CD14-positive monocyte (primary cell): ENCODE data around the gene PRRG4. TPM values are rescaled to one million over a fixed set of nuclear protein-coding genes. Genes with fewer than 3 reads are reported as not detected.

Experiments
- DNase-seq, 3 donors: peaks; one replicate each; pipeline ENCODE4 v3.0.0-alpha.2; 2011 to 2022
- H2AFZ ChIP-seq: 2 replicates; pipeline ENCODE4 v1.6.0; 2012; ENCODE audit warnings: mild to moderate bottlenecking, low read depth, low read length, inconsistent platforms; ENCODE audit not compliant: insufficient read depth, poor library complexity, severe bottlenecking
- H3K27ac ChIP-seq, 2 donors: 1 replicate in 1 of 2; 2 replicates in 1 of 2; pipeline ENCODE4 v1.5.1; 2012 to 2013; ENCODE audit warnings: low read length in 2 of 2, control low read depth in 1 of 2, inconsistent platforms in 1 of 2, low read depth in 1 of 2, mild to moderate bottlenecking in 1 of 2
- H3K27me3 ChIP-seq, 2 donors: one replicate each; pipeline versions ENCODE4 v1.6.0 to v1.6.1; 2011 to 2013; ENCODE audit warnings: low read length in 2 of 2; ENCODE audit not compliant: control insufficient read depth in 2 of 2, insufficient read depth in 2 of 2
- H3K36me3 ChIP-seq, 2 donors: replicated peaks in 1 of 2; 1 replicate in 1 of 2; 2 replicates in 1 of 2; pipeline versions ENCODE4 v1.5.1 to v1.6.1; 2012 to 2013; ENCODE audit warnings: low read length in 2 of 2, control low read depth in 1 of 2, inconsistent platforms in 1 of 2, mild to moderate bottlenecking in 1 of 2; ENCODE audit not compliant: insufficient read depth in 2 of 2, control insufficient read depth in 1 of 2
- H3K4me1 ChIP-seq, 2 donors: 1 replicate in 1 of 2; 2 replicates in 1 of 2; pipeline versions ENCODE4 v1.5.1 to v1.6.1; 2012 to 2013; ENCODE audit warnings: low read length in 2 of 2, control low read depth in 1 of 2, inconsistent platforms in 1 of 2, mild to moderate bottlenecking in 1 of 2, moderate library complexity in 1 of 2; ENCODE audit not compliant: insufficient read depth in 2 of 2, control insufficient read depth in 1 of 2
- H3K4me2 ChIP-seq: replicated peaks from 2 replicates; pipeline ENCODE3; 2012; ENCODE audit warnings: low read length, moderate library complexity, mild to moderate bottlenecking; ENCODE audit not compliant: poor library complexity, severe bottlenecking; ENCODE audit errors: extremely low read depth
- H3K4me3 ChIP-seq, 3 experiments: fragments of 200-600 bp in 1 of 3; sonication (generic) in 1 of 3; replicated peaks in 1 of 3; 1 replicate in 2 of 3; 2 replicates in 1 of 3; pipeline ENCODE4 v1.5.1; 2011 to 2013; ENCODE audit warnings: low read length in 3 of 3, mild to moderate bottlenecking in 3 of 3, control low read depth in 2 of 3, low read depth in 2 of 3, inconsistent platforms in 1 of 3, moderate library complexity in 1 of 3
- H3K79me2 ChIP-seq: 2 replicates; pipeline ENCODE4 v1.6.0; 2012; ENCODE audit warnings: mild to moderate bottlenecking, control low read depth, inconsistent platforms, low read length, moderate library complexity; ENCODE audit not compliant: insufficient read depth
- H3K9ac ChIP-seq: 2 replicates; pipeline ENCODE4 v1.6.0; 2017; ENCODE audit warnings: low read length, mild to moderate bottlenecking; ENCODE audit not compliant: insufficient read depth, poor library complexity, severe bottlenecking
- H3K9me3 ChIP-seq, 2 donors: replicated peaks in 1 of 2; 1 replicate in 1 of 2; 2 replicates in 1 of 2; pipeline versions ENCODE4 v1.5.1 to v1.6.1; 2012 to 2013; ENCODE audit warnings: low read length in 2 of 2, control low read depth in 1 of 2; ENCODE audit not compliant: control insufficient read depth in 1 of 2, insufficient read depth in 1 of 2
- H4K20me1 ChIP-seq: 2 replicates; pipeline ENCODE4 v1.6.0; 2012; ENCODE audit warnings: mild to moderate bottlenecking, low read length, control low read depth, moderate library complexity; ENCODE audit not compliant: insufficient read depth
- H3K27ac Mint-ChIP-seq, 7 donors: one replicate each; pipeline ENCODE4 v1.8.0; 2020; ENCODE audit warnings: mild to moderate bottlenecking in 7 of 7, mixed read lengths in 7 of 7, moderate library complexity in 6 of 7, inconsistent platforms in 2 of 7
- H3K27me3 Mint-ChIP-seq, 3 donors: one replicate each; pipeline ENCODE4 v1.8.0; 2021 to 2022; ENCODE audit warnings: low read depth in 3 of 3, mild to moderate bottlenecking in 3 of 3, mixed read lengths in 3 of 3, moderate library complexity in 3 of 3, inconsistent platforms in 1 of 3
- H3K36me3 Mint-ChIP-seq, 2 donors: one replicate each; pipeline ENCODE4 v1.8.0; 2020; ENCODE audit warnings: mixed read lengths in 2 of 2, inconsistent platforms in 1 of 2, mild to moderate bottlenecking in 1 of 2
- H3K4me1 Mint-ChIP-seq: one replicate; pipeline ENCODE4 v1.8.0; 2020; ENCODE audit warnings: mild to moderate bottlenecking, mixed read lengths
- H3K4me3 Mint-ChIP-seq, 2 donors: one replicate each; pipeline ENCODE4 v1.8.0; 2020; ENCODE audit warnings: mild to moderate bottlenecking in 2 of 2, mixed read lengths in 2 of 2, moderate library complexity in 1 of 2
- H3K9me3 Mint-ChIP-seq, 7 donors: one replicate each; pipeline ENCODE4 v1.8.0; 2020 to 2022; ENCODE audit warnings: mixed read lengths in 7 of 7, mild to moderate bottlenecking in 6 of 7, moderate library complexity in 6 of 7, inconsistent platforms in 2 of 7
- CTCF ChIP-seq: fragments of 200-600 bp; IDR thresholded peaks from one replicate; pipeline ENCODE4 v1.8.0; 2022; ENCODE audit warnings: antibody characterized with exemption, mild to moderate bottlenecking
- intact Hi-C, 2 donors: fragments of 100-400 bp; cut with micrococcal nuclease; formaldehyde crosslinking; loops; one replicate each; pipeline versions ENCODE4 v1.15.0 to v1.15.1; 2023
- polyA plus RNA-seq, 3 donors: library from polyadenylated mRNA; depleted of rRNA in 1 of 3; unstranded in 2 of 3; stranded (reverse) in 1 of 3; fragments of 300-500 nt in 2 of 3; fragments of >200 nt in 1 of 3; fragmentation: Illumina TruSeq in 2 of 3; gene quantifications; 1 replicate in 2 of 3; 2 replicates in 1 of 3; pipeline ENCODE4 v1.2.3, GENCODE V29; 2012 to 2021

PRRG4 gene
- polyA plus RNA-seq, 3 donors: 3.5 to 9.9 (median 8.7) TPM

GRCh38 chr11:32820497-32820896 lies 9.2 kb upstream of the PRRG4 start:
- DNase-seq: no peak
- Mint-ChIP-seq H3K4me3 (no peak overlapping the region), H3K27ac (no peak overlapping the region), H3K4me1 (peaks cover 37% of the 10 kb centered on the region), H3K9me3 (peaks cover 0 to 3% (median 0%) of the 10 kb centered on the region in 7 donors), H3K36me3 (peaks cover 0 to 3% of the 10 kb centered on the region in 2 donors), H3K27me3 (peaks cover 0 to 2% (median 1%) of the 10 kb centered on the region in 3 donors)
- H3K4me1 ChIP-seq: peaks cover 22 to 55% of the 10 kb centered on the region in 2 donors
- intact Hi-C loops: no loop called here
- no peak for TF ChIP-seq CTCF
- H4K20me1 ChIP-seq: no peaks in the 10 kb centered on the region
- H3K9me3 ChIP-seq: no peaks in the 10 kb centered on the region
- H3K36me3 ChIP-seq: no peaks in the 10 kb centered on the region
- H3K4me2 ChIP-seq: no peak overlapping the region
- no peak overlapping the region for H2AFZ ChIP-seq
- H3K9ac ChIP-seq: no peak overlapping the region
- no peak overlapping the region for H3K4me3 ChIP-seq
- H3K27me3 ChIP-seq: no peaks in the 10 kb centered on the region
- no peaks in the 10 kb centered on the region for H3K79me2 ChIP-seq
- H3K27ac ChIP-seq: no peak overlapping the region

GRCh38 chr11:32821517-32821916 lies 8.2 kb upstream of the PRRG4 start:
- Mint-ChIP-seq H3K9me3 (peaks cover 0 to 3% (median 0%) of the 10 kb centered on the region in 7 donors), H3K27me3 (no peaks in the 10 kb centered on the region), H3K4me1 (peaks cover 37% of the 10 kb centered on the region), H3K36me3 (peaks cover 0 to 3% of the 10 kb centered on the region in 2 donors), H3K27ac (peak overlapping the region; percentile 78 to 91 (median 83)), H3K4me3 (peak overlapping the region; percentile 54 to 79)
- DNase-seq: peak in 2 of 3 donors; percentile 29 to 54
- no peak for TF ChIP-seq CTCF
- no peaks in the 10 kb centered on the region for H4K20me1 ChIP-seq
- peak overlapping the region in 1 of 2 donors; percentile 66 for H3K27ac ChIP-seq
- intact Hi-C loops: no loop called here
- no peak overlapping the region for H3K9ac ChIP-seq
- no peaks in the 10 kb centered on the region for H3K9me3 ChIP-seq
- peak overlapping the region; percentile 56 for H3K4me2 ChIP-seq
- H3K79me2 ChIP-seq: no peaks in the 10 kb centered on the region
- H3K36me3 ChIP-seq: no peaks in the 10 kb centered on the region
- H3K27me3 ChIP-seq: no peaks in the 10 kb centered on the region
- H3K4me3 ChIP-seq: peak overlapping the region in 2 of 3 experiments; percentile 30 to 59
- peak overlapping the region; percentile 61 for H2AFZ ChIP-seq
- H3K4me1 ChIP-seq: peaks cover 22 to 55% of the 10 kb centered on the region in 2 donors
